Measurements from ENCODE around the gene GORAB.

GORAB gene, protein sequence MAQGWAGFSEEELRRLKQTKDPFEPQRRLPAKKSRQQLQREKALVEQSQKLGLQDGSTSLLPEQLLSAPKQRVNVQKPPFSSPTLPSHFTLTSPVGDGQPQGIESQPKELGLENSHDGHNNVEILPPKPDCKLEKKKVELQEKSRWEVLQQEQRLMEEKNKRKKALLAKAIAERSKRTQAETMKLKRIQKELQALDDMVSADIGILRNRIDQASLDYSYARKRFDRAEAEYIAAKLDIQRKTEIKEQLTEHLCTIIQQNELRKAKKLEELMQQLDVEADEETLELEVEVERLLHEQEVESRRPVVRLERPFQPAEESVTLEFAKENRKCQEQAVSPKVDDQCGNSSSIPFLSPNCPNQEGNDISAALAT

DNA sequence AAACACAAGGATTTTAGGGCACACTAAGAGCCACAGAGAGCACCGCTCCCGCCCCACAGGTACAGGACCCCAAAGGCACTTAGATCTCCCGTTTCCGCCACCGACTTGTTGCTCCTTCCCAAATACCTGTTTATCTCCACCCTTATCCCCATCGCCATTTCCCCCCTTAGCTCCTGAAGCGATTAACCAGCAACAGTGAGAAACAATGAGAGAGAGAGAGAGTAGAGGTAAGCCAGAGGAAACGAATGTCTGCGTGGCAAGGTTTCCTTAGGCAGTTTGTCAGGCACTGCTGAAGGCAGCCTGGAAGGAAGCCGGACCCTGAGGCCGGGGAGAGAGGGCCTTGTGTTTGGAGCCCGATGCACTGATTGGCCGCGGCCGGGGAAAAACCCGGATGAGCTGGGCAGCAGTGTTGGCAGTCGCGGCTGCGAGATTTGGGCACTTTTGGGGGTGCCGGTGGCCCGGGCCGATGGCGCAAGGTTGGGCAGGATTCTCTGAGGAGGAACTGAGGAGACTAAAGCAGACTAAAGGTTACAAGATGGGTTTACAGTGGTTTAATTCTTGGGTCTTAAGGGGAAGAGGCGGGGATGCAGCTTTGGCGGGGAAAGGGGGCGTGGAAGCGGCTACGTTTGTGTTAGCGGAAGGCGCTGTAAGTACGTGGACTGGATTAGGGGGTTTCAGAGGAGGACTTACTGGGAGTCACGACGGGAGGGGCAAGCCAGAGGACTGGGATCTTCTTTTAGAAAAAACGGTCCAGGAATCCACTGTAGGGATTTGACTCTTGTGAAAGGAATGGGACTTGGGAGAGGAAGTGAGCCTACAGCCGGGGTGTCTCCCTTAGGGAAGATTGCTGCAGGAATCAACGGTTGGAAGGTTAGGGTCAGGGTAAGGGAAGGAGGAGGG lies at the start of gene GORAB:
Gene GORAB (plus strand): TSS at position 409 of the 900 bp plus-strand sequence. CDS start 58 bp downstream, at position 467.
- DNase-seq (ENCODE audit: low read depth) = peak; percentile 65

DNA sequence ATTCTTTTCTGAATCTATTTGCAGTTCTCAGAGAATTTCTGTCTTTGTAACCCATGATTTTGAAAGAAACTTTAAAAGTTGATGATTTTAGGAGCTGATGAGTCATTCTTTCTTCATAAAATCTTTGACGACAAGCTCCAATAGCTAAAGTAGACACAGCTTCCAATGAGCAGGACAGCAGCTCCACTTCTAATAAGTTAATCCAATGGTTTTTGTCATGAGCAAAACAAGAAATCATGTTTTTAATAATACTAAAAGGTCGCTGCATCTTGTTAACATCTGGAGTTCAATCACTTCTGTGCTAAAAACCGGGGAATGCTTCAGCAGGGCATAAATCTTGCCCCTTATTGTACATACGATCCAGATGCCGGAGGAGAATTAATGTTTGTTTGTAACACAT lies 48.9 kb upstream of the GORAB start:
- DNase-seq (ENCODE audit: low read depth) = no peak

DNA sequence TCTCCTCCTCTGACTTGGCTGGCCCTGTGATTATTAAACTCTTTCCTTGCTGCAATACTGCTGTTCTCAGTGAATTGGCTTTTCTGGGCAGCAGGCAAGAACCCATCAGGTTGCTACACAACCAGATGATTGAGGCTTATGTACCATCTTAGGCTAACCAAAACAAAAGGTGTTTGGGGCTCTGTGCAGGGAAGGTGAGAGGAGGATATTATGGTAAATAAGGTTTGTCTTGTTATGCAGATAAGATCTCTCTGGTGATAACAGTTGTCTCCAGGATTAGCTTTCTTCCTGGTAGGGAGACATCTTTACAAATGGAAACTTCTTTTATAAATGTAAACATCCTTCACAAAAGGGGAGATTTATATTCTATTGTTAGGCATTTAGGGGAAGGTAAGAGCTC lies 44.5 kb upstream of the GORAB start:
- no peak for DNase-seq (ENCODE audit: low read depth)

DNA sequence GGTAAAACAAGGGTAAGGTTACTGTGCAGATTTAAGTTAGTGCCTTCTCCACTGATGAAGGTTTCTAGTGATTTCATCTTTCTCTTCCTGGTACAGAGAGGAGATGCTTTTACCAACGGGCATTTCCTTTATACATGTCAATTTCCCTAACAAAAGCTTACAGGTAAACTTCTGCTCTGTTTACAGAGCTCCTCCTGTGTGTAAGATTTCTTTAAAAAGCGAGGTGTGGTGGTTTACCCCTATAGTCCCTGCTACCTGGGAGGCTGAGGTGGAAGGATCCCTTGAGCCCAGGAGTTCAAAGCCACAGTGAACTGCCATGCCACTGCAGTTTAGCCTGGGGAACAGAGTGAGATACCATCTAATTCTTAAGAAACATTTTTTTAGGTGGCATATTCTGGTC lies 40.7 kb upstream of the GORAB start:
- no peak for DNase-seq (ENCODE audit: low read depth)

DNA sequence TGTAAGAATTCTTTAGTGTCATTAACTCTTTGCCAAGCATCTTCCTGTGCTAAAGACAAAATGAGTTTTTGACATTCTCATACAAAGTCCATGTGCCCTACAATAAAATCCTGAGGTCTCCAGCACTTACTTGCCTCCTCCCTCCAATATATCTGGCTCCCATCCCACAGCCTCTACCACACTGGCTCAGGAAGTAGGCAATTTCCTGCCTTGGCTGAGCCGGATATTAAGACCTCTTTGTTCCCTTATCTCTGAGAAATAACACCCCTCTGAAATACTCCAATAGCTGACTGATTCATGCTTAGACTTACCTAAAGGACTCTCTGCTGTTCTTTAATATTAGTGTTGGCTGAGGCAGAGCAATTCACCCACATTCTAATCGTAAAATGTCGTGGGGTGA lies 37.6 kb upstream of the GORAB start:
- no peak for DNase-seq (ENCODE audit: low read depth)

DNA sequence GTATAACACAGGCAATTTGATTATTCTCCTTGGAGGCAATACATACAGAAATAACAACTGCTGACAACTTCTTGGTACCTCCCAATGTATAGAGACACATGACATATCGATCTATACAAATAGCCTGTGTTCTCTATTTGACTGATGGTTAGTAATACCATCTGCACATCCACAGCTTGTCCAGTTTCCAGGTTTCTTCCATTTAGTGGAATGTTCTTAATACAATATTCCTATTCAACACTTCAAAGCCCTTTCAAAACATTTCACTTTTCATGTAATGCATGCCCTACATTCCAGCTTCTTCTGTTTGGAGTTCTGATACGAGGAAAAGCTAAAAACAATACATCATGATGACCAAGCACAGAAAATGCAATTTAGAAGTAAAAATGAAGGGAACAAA lies 37.0 kb upstream of the GORAB start:
- DNase-seq (ENCODE audit: low read depth) = no peak

DNA sequence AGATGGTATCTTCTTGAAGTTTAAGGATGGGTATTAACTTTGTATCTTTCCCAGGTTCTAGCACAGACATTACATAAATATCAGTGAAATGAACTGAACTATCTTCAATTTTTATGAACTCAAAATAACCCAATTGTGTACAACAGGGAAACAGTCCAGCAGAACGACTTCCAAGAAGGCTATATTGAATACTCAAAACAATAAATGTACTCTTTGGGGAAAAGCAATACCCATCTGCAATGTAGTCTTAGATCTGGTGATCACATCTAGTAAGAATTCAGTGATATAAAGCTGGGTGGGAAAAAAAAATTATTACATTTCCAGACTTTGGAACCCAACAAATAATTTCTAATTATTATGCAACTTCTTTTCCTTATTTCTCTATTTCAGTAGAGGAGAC lies 33.1 kb upstream of the GORAB start:
- DNase-seq (ENCODE audit: low read depth) = no peak

DNA sequence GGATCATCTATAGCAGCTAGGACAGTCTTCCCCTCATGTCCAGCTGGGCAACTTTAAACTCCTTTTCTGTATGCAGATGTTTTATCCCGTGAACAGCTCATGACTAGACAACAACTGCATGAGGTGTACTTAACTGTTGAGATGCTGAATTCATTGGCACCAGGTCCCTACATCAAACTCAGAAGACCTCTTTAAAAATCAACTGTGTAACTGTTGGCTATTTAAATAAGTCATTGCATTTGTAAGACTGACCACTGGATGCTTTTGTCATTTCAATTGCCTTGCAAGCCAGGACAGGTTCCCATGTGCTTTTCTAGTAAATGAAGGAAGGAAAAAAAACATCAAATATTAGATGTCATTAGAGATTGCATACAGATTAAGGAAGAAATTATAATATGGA lies 28.3 kb upstream of the GORAB start:
- DNase-seq (ENCODE audit: low read depth) = no peak

DNA sequence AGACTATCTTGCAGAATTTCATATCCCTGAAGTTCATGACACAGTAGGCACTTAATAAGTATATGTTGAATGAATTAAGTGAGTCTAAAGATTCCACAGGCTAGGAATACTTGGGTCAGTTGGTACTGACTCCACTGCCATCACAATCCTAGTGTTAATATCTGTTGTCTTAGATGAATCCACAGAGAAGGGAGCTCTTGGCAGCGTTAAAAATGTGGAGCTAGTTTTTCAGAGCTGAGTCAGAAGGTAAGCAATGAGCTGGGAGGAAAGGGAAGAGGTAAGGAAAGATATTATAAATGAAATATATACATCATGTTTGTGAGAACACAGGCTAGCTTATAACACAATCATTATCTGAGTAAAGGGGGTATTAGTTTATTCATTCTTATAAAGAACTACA lies 21.8 kb upstream of the GORAB start:
- DNase-seq (ENCODE audit: low read depth) = no peak

DNA sequence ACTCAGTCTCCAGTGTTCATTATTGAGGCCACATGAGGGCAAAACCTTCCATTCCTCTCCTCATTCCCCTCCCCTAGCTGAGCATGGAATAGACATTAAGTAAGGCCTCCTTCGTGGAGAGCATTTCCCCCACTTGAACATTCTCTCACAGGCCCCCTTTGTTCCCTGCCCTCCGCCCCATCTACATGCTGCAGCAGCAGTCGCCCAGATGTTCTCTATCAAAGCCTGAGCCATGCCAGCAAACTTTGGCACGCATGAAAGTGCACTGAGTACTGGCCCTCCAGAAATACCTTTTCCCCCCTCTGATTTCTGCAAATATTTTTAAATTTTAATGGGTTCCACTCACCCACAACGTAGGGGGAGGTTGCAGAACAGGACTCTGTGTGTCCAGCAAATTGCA lies 20.9 kb upstream of the GORAB start:
- no peak for DNase-seq (ENCODE audit: low read depth)

DNA sequence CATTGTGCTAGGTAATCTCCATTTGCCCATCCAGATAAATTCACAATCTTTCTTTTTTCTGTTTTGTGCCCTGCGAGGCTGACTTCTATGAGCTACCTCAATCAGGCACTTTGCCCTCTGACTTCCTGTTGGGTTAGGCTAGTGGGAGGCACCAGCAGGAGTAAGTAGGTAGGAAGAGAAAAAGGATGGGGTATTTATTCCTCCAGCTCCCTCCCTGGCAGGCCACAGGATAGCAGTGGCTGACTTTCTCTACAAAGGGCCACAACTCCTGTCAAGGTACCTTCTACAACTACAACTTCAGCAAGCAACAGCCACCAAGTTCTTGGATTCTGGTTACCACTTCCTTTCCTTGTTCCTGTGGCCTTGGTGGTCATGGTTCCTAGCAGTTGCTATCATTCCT lies 18.8 kb upstream of the GORAB start:
- DNase-seq (ENCODE audit: low read depth) = no peak

DNA sequence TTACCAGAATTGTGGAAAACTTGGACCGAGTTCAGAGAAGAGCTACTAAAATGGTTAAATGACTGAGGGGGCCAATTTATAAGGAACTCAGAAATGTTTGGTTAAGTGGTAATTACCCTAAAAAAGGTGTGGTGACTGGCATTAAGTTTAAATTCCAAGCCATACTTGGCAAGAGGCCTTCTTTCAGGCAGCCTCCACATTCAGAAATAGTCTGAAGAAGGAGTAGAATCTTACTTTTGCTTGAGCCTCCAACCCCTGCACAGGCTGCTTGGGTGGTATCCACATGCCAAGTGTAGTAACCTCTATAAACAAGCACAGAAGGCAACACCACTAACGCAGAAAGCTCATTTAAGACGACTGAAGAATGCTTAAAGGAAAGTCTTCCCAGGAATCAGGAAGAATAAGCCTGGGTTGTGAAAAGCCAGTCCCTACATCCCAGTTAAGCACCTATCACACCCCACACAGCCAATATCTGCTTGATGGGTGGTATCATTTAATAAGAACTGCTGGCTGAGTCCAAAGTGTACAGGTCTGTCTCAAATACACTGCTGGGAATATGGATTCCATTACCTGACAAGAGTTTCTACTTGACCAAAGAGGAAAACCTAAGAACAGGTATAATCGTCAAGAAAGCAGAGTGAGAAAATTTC lies 13.7 kb upstream of the GORAB start:
- no peak for DNase-seq (ENCODE audit: low read depth)

DNA sequence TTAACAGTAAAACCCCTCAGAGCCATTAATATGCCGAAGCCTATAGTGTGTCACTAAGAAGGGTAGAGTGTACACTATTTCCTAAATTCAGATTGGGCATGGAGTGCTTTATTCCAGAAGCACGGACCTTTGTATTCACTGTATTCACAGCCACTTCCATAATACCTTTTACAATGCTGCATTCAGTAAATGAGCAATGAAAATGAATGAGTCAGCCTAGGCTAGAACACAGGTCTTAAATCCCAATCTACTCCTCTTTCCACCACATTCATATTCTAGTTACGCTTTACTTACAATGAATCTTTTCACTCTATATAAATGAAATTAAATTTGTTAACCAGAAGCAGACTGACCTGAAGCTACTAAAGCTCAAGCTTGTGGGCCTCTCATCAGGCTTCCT lies 13.0 kb upstream of the GORAB start:
- DNase-seq (ENCODE audit: low read depth) = no peak

DNA sequence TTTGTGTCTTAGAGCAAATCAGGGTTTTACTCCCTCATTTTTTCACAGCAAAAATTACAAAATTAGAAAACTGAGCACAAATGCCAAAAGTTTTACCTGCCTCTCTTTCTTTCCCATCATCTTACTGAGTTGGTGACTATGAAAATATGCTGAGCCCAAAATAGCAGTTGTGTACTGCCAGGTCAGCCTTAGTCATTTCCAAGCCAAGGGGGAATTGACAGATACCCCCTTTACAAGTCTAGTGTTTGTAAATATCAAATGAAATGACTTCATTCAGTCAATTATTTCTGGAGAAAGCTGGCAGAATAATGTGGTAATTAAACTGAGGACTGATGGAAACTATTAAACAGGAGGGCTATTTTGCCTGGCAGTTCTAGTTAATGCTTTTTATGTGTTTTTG lies 11.4 kb upstream of the GORAB start:
- no peak for DNase-seq (ENCODE audit: low read depth)

DNA sequence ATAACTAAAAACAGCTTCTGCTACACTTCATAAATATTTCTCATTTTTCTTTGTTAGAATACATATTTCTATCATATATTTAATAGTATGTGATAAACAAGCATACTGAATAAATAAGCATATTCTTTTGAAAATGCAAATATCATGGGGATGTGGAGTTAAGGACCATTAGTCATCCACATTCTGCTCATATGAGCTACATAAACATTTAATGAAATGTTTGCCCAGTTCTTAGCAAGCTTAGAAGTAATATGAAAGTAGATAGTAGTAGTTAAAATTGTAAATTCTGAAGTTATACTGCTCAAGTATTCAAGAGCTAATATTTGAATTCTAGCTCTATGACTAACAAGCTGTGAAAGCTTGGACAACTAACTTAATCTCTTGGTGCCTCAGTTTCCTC lies 10.1 kb upstream of the GORAB start:
- DNase-seq (ENCODE audit: low read depth) = no peak

DNA sequence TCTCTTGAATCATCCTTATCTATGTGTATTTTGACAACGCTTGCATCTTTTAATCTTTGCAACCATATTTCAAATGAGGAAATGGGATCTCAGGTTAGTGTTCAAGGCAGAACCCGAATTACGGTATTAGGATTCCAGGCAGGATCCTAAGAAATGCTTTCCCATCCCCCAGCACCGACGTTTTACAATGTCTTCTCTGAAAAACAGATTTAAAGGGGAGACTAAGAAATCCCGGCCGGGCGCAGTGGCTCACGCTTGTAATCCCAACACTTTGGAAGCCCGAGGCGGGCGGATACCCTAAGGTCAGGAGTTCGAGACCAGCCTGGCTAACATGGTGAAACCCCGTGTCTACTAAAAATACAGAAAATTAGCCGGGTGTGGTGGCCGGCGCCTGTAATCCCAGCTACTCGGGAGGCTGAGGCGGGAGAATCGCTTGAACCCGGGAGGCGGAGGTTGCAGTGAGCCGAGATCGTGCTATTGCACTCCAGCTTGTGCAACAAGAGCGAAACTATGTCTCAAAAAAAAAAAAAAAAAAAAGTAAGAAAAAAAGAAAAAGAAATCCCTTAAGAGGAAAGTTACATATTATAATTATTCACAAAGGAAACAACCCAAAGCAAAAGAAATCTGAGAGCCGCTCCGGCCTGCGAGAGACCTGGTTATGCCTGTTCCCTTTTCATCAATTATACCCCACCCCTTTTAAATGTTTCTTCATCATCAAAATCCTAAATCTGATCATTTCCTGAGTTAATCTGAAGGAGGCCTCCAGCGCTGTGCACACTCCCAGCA lies 801 bp upstream of the GORAB start:
- no peak for DNase-seq (ENCODE audit: low read depth)

DNA sequence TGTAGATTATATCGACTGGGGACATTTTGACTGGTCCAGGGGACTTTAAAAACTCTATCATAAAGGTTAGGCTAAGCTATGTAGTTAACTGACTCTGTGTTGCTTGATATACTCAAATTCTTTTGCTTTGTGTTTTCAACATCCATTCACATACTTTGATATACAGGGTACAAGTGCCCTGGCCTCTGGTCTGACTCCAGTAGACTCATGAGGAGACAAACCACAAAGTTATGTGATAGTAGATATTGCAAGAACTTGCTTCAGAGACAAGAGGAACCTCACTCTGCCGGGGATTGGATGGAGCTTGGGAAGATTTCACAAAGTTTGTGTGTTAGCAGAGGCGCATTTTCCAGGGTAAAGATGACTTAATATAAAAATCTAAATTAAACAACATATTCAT lies 1.3 kb downstream of the GORAB start:
- no peak for DNase-seq (ENCODE audit: low read depth)

DNA sequence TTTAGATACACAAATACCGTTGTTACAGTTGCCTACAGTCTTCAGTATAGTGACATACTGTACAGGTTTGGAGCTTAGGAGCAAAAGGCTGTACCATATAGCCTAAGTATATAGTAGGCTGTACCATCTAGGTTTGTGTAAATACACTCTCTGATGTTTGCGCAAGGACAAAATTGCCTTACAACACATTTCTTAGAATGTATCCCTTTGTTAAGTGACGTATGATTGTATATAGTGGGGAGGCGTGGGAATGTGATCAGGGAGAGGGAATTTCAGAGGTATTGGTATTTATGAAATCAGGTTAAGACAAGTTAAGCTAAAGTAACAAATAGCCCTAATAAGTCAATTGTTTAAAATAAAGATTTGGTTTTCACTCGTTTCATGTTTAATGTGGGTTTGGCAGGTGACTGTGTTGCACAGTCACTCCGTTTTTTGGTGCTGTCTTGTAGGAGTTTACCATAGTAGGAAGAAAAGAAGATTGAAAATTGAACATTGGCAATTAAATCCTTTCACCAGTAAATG lies 2.7 kb downstream of the GORAB start:
- no peak for DNase-seq (ENCODE audit: low read depth)

DNA sequence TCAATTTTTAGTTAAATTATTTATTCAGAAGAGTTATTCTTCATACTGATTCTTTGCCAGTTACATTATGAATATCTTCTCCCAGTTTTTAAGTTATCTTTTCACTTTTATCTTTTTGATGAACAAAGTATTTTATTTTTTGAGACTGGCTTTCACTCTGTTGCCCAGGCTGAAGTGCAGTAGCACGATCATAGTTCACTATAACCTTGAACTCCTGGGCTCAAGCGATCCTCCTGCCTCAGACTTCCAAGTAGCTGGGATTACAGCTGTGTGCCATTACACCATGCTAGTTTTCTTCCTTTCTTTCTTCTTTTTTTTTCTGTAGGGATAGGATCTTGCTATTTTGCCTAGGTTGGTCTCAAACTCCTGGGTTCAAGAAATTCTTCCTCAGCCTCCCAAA lies 3.5 kb downstream of the GORAB start:
- no peak for DNase-seq (ENCODE audit: low read depth)

DNA sequence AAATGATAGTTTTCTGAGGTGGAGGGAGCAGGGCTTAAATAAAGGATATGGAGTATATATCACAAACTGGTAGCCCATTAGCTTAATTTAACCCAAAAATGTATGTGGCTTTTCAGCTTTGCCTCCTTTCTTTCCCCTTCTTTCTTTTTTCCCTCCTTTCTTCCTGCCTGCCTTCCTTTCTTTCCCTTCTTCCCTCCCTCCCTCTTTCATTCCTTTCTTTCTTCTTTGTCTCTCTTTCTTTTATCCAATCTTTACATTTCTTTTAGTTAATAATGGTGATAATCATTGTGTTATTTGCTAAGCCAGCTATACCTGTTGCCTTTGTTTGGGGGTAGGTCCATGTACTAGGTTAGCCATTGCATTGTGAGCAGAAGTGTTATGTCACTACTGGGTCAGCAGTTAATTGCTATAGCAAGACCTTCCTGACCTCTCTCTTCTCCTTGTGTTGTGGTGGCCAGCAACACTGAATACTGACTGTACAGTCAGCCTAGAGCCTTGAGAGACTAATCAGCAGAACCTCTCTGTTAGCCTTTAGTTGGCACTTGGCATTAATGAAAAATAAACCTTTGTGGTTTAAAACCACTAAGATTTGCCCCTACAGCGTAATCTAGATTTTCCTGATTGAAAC lies 5.1 kb downstream of the GORAB start:
- no peak for DNase-seq (ENCODE audit: low read depth)

DNA sequence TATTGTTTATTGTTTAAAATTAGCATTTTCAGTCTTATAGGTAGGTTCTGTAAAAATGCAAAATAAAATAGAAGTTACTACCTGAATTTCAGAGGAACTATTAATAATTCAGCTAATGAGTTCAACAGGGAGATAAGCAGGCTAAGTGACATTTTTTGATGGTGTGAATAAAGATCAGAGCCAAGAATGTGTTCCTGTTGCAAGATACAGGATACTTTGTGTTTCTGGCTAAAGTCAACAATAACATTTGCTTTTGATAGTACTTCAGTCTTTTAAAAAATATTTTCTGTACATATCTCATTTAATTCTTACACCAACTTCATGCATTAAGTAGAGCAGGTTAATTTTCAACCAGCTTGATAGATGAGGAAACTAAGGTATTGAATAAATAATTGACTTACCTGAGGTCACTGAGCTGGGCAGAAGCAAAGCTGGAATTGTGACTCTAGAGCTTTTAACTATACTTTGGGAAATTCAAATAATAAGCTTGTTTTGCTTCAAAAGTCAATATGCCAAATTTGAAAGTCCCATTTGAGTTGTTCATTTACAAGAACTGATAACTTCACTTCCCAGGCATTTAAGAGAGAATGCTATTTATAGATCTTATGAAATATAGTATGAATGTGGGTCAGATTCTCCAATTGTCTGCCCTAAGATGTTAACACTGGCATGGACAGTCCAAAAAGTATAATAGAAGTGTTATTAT lies 6.0 kb downstream of the GORAB start:
- no peak for DNase-seq (ENCODE audit: low read depth)

Data from stimulated activated CD8-positive, alpha-beta memory T cell treated with anti-CD3 and anti-CD28 coated beads, Interleukin-15, amount 100 ng/mL, for 1 hour (primary cell).